ENCODE results near the gene LRRTM4. TPM values are rescaled to one million over a fixed set of nuclear protein-coding genes. Genes with fewer than 3 reads are reported as not detected.

LRRTM4 gene
- polyA plus RNA-seq, 1 of the 3 experiments (the other 2 are of a cell fraction), result 0.10 TPM

- DNase-seq, result no peak
- ChIA-PET CTCF (no interaction called here), POLR2A (no interaction called here)
- Histone ChIP-seq H4K20me1 (ENCODE audit: insufficient read depth) (no peaks in the 10 kb centered on the region), H3K9me3 (no peaks in the 10 kb centered on the region), H2AFZ (ENCODE audit: low read depth) (no peak overlapping the region), H3K4me2 (no peak overlapping the region), H3K36me3 (replicated peaks in 1 of 2; ENCODE audit: control insufficient read depth in 1 of 2, insufficient read depth in 2 of 2, low read length in 1 of 2) (no peaks in the 10 kb centered on the region), H3K79me2 (ENCODE audit: insufficient read depth) (no peaks in the 10 kb centered on the region), H3K4me3 (ENCODE audit: low read depth in 2 of 2, low read length in 1 of 2) (no peak overlapping the region), H3K9ac (no peak overlapping the region), H3F3A (replicated peaks; ENCODE audit: insufficient read depth) (no peaks in the 10 kb centered on the region), H3K9me2 (no peaks in the 10 kb centered on the region), H3K27ac (ENCODE audit: low read depth in 2 of 2, low read length in 1 of 2) (no peak overlapping the region), H3K27me3 (ENCODE audit: insufficient read depth) (no peaks in the 10 kb centered on the region), H3K4me1 (ENCODE audit: control insufficient read depth in 1 of 2, insufficient read depth in 2 of 2, low read depth in 1 of 2, low read length in 1 of 2) (no peaks in the 10 kb centered on the region; a peak in 1 of 4 replicates)
- 23% methylated on average over 2 of the region's 2 CpGs for WGBS (ENCODE audit: low lambda C conversion rate)
- no peak for TF ChIP-seq MAX (IDR thresholded peaks at IDR 0.05; ENCODE audit: low read depth)
- TF ChIP-seq USF2 (IDR thresholded peaks at IDR 0.05; ENCODE audit: borderline replicate concordance, low read depth, low read length), result no peak
- TF ChIP-seq ELF1 (IDR thresholded peaks at IDR 0.05), result no peak
- no peak for TF ChIP-seq SIN3A (IDR thresholded peaks at IDR 0.05; ENCODE audit: borderline replicate concordance, low read depth, low read length)
- no peak for TF ChIP-seq EZH2phosphoT487 (IDR thresholded peaks at IDR 0.05; ENCODE audit: borderline replicate concordance, low read depth)
- TF ChIP-seq PBX3 (IDR thresholded peaks at IDR 0.05), result no peak
These were observed 212.5 kb downstream of the LRRTM4 start for GRCh38 chr2:77309725-77310124.

- WGBS (ENCODE audit: low lambda C conversion rate), result 19% methylated on average over 1 of the region's 1 CpG
- POLR2A ChIA-PET, result no interaction called here
- TF ChIP-seq POLR2AphosphoS5 (IDR thresholded peaks at IDR 0.05; ENCODE audit: low read depth, low read length) (no peak), MXI1 (IDR thresholded peaks at IDR 0.05; ENCODE audit: low read depth, low read length) (no peak), ELF1 (IDR thresholded peaks at IDR 0.05) (no peak), FOXM1 (IDR thresholded peaks at IDR 0.05; ENCODE audit: low read depth) (no peak), RAD21 (IDR thresholded peaks at IDR 0.05; ENCODE audit: low read length) (no peak), EP300 (IDR thresholded peaks at IDR 0.05; ENCODE audit: borderline replicate concordance in 1 of 2, low read depth in 1 of 2, low read length in 1 of 2) (no peak), ZBTB33 (IDR thresholded peaks at IDR 0.05; ENCODE audit: borderline replicate concordance, low read depth) (no peak), NFIC (IDR thresholded peaks at IDR 0.05; ENCODE audit: borderline replicate concordance) (no peak)
These were observed 220.7 kb downstream of the LRRTM4 start for GRCh38 chr2:77301441-77301840.

More at GRCh38 chr2:77301441-77301840, 220.7 kb downstream of the LRRTM4 start:
- H3K4me2 ChIP-seq, result no peak overlapping the region
- no peaks in the 10 kb centered on the region for H3K79me2 ChIP-seq (ENCODE audit: insufficient read depth)
- H3K9ac ChIP-seq, result no peak overlapping the region
- CTCF ChIA-PET, result no interaction called here
- H3K9me2 ChIP-seq, result no peaks in the 10 kb centered on the region
- H3K4me1 ChIP-seq (ENCODE audit: control insufficient read depth in 1 of 2, insufficient read depth in 2 of 2, low read depth in 1 of 2, low read length in 1 of 2), result no peaks in the 10 kb centered on the region
- no peaks in the 10 kb centered on the region for H4K20me1 ChIP-seq (ENCODE audit: insufficient read depth)
- no peak for DNase-seq
- no peak overlapping the region for H3K27ac ChIP-seq (ENCODE audit: low read depth in 2 of 2, low read length in 1 of 2)
- no peaks in the 10 kb centered on the region for H3K9me3 ChIP-seq
- H3K36me3 ChIP-seq (replicated peaks in 1 of 2; ENCODE audit: control insufficient read depth in 1 of 2, insufficient read depth in 2 of 2, low read length in 1 of 2), result no peaks in the 10 kb centered on the region
- H3F3A ChIP-seq (replicated peaks; ENCODE audit: insufficient read depth), result no peaks in the 10 kb centered on the region
- H3K4me3 ChIP-seq (ENCODE audit: low read depth in 2 of 2, low read length in 1 of 2), result no peak overlapping the region
- no peak overlapping the region for H2AFZ ChIP-seq (ENCODE audit: low read depth)
- no peaks in the 10 kb centered on the region for H3K27me3 ChIP-seq (ENCODE audit: insufficient read depth)

All from SK-N-SH (cell line).